NCI-H510A treated with DMSO at 0.1 percent for 48 hours (cell line): ENCODE results near the gene TIGD1.
"Not testable (repeated sequence)": the region's sequence is repeated elsewhere in the genome, so short reads cannot be mapped to it uniquely, and the experiment has no call there.

Experiments used
- DNase-seq: peaks from one replicate; lab custom pipeline; 2025; lab: John Stamatoyannopoulos, UW

TIGD1 gene

DNA sequence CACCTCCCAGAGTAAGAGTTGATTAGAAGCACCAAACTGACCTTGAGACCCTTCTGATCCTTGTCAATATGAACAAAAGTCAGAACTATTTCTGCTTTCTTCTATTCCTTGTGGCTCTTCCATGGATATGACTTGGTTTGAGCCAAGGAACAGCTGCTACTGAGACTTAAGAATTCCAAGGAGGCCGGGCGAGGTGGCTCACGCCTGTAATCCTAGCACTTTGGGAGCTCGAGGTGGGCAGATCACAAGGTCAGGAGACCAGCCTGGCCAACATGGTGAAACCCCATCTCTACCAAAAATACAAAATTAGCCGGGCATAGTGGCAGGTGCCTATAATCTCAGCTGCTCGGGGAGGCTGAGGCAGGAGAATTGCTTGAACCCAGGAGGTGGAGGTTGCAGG, 20.1 kb upstream of the TIGD1 start:
- DNase-seq: not testable (repeated sequence)

DNA sequence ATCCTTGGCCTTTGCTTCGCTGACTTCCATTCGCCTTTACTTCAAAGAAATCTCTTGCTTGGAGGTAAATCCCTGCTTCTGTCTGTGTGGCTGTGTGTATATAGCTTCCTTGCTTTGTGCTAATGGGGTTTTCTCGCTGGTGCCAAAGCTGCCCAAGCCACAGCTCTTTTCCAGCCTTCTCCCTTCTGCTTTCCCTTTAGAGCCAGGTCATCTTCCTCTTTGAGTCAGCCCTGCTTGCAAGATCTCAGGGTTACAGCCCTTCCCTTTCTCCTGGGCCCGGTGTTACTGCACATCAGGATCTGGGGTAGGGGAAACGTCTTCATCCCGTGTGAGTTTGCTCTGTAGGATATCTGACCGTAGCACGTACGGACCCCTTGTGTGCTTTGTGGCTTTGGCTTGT, 19.2 kb upstream of the TIGD1 start:
- DNase-seq: no peak

DNA sequence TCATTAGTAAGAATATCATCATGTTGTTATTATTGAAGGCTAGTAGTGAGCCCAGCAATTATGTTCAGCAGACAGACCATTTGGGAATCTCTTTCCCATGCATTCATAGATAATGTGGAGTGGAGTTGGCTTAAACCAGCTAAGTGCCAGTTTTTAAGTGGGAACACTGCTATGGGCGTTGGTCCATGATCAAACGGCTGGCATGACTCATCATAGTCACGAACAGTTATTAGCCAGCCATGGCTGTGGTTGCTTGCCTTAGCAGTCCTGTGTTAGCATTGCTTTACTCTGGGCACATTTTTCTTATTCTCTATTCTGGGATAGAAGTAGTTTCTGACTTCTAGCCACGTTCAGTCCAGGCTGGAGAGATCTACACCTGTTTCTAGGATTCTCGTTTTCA, 17.8 kb upstream of the TIGD1 start:
- DNase-seq: no peak

DNA sequence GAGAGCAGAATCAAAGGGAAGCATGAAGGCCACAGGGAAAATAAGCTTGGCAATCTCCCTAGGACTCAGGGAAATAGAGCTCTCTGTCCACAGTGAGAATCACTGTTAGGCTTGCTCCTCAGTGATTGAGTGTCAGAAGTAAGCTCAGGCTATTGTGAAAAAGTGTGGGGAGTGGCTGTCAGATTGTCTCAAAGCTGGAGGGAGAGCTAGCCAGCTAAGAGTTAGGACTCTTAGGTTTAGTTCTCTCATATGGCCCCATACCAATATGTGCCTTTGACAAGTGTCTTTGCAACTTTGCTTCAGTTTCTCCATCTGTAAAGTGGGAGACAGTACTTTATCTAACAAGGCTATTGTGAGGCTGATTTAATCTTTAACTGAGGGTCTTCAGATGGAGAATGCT, 17.4 kb upstream of the TIGD1 start:
- DNase-seq: no peak

DNA sequence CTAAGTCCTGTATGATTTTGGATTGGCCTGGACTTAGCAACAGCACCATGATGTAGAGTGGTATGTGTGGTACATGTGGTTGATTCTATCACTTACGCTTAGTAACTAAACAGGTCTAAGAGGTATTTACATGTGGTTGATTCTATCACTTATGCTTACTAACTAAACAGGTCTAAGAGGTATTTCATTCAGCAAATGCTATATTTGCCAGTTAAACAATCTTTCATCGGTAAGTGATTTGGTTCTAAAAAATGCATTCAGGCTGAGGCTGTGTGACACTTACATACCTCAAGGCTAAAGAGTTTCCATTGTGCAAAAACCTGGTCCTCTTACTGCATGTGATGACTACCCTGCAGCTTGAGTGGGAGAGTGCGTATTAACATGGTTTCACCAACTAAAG, 13.2 kb upstream of the TIGD1 start:
- DNase-seq: no peak

DNA sequence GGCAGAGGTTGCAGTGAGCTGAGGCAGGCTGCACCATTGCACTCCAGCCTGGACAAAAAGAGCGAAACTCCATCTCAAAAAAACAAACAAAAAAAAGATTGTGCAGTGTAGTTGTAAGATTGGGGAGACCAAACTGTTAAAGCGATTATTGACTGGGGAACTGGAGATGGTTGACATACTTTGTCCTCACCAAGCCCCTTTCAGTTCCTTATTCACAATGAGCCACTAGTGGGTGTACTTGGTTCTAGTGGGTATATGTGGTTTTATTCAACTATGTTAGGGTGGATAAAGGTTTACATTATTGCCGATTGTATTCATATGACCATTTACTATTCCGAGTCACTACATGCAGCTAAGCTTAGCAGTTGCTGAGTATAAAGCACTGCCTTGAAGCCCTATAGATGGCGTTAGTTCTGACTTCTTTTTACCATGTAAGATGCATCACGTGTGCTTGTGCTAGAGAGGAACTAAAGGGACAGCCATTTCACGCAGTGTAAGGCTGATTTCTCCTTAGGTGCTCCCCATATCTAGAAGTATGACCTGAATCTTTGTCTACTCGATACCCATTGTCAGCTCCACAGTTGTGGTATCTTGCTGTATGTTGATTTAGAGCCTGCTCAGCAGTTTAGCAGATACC, 12.3 kb upstream of the TIGD1 start:
- no peak for DNase-seq

DNA sequence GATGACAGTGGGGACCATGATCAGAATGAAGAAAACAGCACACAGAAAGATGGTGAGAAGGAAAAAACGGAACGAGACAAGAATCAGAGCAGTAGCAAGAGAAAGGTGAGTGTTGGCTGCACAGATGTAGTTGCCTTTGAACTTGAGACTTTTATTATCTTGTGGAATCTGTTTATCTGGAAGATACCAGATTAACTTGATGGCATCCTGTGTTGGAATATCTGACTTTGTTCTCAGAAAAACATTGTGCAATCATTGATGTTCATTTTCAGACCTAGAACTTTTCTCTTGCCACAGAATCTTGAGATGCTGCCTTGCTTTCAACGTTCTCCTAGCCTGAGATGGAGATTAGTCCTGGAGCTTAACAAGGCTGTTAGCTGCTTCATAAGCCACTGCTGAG, 6.1 kb upstream of the TIGD1 start:
- DNase-seq: no peak

DNA sequence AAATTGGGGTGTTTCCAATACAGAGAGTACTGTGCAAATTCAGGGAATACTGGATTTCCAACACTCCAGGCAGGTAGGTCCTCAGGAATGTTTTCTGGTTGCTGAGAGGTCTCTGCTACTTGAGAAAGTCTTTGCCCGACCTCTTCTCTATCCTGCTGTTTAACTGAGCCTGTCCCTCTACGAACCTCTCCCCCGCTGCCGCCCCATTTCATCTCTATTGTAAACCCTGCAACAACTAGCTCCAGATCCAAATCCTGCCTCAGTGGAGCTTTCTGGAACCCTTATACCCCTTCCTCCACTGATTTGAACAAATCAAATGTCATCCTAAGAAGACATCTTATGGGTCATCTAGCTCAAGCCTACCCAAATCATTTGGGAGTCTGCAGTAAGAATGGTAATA, 1.4 kb upstream of the TIGD1 start:
- no peak for DNase-seq

DNA sequence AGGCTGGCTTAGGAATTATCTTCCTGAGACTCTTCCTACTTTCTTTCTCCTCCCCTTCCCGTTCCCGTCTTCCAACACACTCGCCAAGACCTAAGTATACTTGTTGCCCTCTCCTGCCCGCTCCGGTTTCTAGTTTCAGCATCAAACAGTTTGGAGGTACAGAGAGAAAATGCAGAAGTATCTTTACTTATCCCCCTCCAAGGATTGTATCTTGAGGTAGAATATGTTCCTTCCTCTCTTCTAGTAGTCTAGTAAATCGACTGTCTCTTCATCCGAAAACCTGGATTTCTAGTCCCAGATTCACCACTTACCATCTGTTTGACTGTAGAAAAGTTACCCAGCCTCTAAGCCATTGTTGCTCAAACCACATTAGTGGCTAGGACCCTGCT, 887 bp upstream of the TIGD1 start:
- peak; percentile 39 for DNase-seq

DNA sequence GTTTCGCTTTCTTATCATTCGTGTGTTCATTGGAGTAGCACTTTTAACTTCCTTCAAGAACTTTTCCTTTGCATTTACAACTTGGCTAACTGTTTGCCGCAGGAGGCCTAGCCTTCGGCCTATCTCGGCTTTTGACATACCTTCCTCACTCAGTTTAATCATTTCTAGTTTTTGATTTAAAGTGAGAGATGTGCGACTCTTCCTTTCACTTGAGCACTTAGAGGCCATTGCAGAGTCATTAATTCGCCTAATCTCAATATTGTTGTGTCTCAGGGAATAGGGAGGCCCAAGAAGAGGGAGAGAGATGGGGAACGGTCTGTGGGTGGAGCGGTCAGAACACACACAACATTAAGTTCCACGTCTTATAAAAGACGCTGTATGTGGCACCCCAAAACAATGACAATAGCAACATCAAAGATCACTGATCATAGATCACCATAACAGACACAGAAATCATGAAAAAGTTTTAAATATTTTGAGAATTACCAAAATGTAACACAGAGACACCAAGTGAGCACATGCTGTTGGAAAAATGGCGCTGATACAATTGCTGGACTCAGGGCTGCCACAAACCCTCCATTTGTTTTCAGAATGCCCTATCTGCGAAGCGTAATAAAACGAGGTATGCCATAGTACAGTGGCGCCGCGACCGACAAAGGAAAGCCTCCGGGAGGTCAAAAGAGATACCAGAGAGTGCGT, 553 bp downstream of the TIGD1 start:
- no peak for DNase-seq

DNA sequence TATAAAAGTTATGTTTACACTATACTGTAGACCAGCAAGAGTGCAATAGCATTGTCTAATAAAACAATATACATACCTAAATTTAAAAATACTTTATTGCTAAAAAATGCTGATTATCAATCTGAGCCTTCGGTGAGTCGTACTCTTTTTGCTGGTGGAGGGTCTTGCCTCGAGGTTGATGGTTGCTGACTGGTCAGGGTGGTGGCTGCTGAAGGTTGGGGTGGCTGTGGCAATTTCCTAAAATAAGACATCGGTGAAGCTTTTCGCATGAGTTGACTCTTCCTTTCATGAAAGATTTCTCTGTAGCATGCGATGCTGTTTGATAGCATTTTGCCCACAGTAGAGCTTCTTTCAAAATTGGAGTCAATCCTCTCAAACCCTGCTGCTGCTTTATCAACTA, 2.4 kb downstream of the TIGD1 start:
- no peak for DNase-seq

DNA sequence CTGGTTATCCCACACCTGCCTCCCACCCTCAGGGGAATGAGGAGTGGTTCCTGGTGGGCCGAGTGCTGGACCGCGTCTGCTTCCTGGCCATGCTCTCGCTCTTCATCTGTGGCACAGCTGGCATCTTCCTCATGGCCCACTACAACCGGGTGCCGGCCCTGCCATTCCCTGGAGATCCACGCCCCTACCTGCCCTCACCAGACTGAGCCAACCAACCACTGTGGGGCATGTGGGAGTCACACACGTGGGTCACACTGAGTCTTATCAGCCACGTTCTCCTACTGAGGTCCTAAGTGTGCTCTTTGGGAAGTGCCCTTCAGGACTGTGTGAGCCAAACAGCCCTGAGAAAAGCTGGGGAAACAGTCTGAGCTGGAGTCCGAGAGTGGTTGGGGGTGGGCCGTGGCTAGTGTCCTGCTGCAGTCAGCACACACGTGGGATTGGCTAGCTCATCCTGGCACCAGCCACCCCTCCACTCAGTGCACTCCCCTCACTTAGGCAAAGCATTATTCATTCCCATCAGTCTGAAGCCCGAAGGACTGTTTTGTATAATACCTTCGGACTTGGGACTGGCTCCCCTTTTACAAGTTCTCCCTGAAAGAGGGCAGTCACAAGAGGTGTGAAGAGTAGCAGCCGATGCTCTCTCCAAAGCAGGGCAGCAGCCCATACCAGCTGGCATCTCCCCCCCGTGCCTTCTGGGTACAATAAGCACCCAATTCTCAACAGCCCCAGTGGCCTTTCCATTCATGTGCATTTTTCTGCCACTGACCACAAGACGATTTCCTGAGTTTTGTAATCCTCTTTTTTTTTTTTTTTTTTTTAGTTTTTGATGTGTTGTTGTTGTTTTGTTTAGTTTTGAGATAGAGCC, 4.6 kb downstream of the TIGD1 start:
- no peak for DNase-seq

DNA sequence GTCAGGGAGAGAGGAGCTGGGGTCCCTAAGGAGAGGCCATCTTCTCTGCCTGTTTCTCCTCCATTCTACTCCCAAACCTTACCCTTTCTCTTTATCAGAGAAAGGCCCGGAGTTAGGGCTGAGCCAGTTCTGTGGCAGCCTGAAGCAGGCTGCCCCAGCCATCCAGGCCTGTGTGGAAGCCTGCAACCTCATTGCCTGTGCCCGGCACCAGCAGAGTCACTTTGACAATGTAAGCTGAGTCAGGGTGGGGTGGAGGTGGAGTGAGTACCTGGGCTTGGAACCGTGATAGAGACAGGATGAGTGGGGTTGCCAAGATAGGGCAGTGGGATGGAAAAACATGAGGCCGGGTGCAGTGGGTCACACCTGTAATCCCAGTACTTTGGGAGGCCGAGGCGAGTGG, 5.7 kb downstream of the TIGD1 start:
- no peak for DNase-seq

DNA sequence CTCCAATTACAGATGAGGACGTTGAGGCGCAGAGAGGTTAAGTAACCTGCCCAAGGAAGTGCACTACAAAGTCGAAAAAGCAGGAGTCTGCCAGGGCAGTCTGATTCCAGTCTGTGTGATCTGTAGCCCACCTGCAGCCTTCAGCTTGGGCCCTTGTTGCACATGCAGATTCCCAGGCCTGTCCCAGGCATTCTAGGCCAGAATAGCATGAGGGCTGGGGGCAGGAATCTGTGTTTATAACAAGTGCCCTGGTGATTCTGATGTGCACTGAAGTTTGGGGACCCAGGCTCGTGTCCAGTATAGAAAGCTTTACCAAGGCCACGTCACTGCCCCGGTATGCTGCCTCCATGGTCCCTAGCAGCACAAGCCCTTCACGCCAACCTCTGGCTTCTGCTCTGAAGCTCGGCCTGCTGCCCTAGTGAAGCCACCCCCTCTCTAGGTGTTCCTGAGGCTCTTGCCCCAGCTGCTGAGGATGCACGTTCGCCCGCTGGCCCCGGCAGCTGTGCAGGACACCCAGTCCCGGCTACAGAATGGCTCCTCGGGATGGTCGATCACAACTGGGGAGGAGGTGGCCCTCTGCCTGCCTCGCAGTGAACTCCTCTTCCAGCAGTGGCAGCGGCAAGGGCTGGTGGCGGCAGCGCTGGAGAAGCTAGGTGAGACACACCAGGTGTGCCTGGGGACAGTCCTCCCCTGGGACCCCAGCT, 6.3 kb downstream of the TIGD1 start:
- DNase-seq: no peak

DNA sequence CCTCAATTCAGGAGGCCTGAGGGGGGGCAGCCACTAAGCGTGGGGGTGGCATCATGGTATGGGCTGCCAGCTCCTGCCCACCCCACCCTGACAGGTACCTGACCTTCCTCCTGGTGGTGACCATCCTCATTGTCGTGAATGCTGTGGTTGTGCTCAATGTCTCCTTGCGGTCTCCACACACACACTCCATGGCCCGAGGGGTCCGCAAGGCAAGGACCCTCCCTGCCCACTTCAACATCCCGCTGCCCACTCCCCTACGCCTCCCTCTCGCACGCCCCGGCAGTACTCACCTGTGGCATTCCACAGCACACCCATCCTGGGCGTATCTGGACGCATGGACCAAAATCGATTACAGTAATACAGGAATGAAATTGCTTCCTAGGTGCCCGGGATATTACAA, 6.9 kb downstream of the TIGD1 start:
- no peak for DNase-seq

DNA sequence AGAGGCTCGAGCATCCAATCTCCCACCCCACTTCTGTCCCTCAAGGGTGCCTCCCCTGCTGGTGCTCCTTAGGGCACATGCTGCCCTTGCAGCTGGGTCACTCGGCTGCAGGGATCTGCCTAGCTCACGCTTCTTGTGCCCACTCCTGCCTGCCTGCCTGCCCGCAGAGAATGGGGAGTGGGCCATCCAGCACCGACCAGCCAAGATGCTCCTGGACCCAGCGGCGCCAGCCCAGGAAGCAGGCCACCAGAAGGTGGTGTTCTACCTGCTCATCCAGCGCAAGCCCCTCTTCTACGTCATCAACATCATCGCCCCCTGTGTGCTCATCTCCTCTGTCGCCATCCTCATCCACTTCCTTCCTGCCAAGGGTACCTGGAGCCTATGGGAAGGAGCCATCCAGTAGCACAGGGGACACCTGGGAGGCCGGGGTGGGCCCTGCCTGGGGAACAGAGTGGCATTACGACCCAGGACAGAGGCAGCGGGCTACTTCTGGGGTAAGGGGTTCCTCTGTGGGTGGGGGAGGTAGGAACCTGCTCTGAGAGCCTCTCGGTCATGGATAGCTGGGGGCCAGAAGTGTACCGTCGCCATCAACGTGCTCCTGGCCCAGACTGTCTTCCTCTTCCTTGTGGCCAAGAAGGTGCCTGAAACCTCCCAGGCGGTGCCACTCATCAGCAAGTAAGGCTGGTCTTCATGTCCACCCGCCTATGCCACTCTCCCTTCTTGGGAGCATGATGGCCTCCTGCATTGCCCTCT, 7.5 kb downstream of the TIGD1 start:
- no peak for DNase-seq

DNA sequence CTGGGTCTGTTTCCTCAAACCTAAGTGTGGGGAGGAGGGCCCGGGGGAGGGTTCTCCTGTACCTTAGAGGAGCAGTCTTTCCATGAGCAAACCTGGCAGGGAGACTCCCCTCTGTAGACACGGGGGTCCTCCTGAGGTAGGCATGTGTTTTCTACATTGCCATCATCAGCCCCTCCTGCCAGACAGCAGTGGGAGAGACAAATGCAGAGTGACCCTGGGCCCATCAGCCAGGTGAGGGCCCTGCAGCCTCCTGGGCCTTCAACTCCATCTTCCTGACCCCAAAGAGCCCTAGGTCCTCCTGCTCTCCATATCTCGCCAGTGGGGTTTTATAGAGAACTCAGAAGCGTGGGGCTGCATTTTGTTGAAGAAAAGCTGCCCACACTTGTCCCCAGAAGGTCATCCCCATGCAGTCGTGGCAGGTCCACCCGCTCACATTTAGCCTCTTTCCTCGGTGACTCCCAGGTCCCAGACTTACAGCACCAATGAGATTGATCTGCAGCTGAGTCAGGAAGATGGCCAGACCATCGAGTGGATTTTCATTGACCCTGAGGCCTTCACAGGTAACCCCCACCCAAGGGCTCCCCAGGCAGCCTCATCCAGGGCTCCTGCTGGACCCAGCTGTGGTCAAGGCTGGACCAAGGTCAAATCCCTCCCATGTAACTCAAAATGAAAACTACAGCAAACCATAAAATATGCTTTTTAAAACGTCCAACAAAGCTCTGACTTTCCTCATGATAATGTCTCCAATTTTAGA, 8.2 kb downstream of the TIGD1 start:
- no peak for DNase-seq

DNA sequence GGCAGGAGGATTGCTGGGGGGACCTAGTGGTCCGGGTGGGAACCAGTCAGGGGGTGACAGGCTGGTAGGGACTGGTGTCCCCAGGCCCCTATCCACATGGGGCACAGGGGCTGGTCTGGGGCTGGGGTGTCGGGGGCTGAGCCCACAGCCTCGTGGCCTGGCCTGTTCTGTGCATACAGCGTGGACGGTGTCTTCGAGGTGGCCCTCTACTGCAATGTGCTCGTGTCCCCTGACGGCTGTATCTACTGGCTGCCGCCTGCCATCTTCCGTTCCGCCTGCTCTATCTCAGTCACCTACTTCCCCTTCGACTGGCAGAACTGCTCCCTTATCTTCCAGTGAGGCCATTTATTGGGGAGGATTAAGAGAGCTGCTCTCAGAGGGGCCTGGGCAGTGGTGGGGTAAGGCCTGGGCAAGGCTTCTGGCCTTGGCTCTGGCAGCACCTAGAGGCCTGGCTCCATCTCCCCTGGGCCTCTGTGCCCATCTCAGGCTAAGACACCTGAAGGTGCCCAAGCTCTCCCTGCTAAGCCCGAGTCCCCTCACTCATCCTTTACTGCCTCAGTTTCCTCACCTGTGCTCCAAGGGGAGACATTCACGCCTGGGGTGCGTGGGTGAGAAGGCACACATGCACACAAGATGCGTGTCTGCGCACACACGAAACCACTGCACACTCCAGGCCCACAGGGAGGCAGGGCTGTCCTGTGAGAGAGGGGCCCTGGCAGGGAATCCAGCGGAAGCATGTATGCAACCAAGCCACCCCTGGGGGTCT, 9.0 kb downstream of the TIGD1 start:
- DNase-seq: no peak

DNA sequence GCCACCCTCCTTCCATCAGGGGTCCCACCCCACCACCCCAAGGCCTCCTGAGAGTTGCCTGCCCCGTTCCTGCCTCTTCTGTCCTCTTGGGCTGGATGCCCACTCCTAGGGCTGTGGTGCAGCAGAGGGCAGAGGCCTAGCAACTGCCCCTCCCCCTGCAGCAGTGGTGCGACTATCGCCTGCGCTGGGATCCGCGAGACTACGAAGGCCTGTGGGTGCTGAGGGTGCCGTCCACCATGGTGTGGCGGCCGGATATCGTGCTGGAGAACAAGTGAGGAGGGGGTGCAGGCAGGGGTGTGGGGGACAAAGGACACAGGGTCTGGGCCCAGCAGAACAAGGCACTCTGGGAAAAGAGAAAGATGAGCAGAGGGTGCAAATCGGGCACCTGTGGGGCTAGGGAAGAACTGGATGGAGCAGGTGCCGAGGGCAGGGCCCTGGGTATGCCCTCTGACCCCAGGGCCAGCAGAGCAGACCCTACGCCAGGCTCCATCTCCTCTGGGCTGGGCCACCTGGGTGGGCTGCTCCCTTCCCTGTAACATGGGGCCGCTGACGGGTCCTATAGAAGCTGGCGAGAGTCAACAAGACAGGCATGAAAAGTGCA, 9.8 kb downstream of the TIGD1 start:
- no peak for DNase-seq
